Stimulated activated CD8-positive, alpha-beta memory T cell treated with anti-CD3 and anti-CD28 coated beads, Interleukin-4, amount 100 ng/mL, for 4 hours (primary cell): ENCODE measurements around the gene ZNF304.
A peak's percentile ranks its signal among the peaks of the same experiment; 100 is the strongest.

Source experiments
- DNase-seq, 2 donors: peaks; one replicate each; pipeline ENCODE4 v3.0.0-alpha.2; 2020; ENCODE audit warnings: low read depth in 2 of 2, low spot score in 1 of 2

The ZNF304 gene

GRCh38 chr19:57350877-57351805 lies at the start of gene ZNF304:
ZNF304 (plus strand) TSS chr19:57351271; CDS start chr19:57351665, 394 bp downstream.
- DNase-seq: peak; percentile 60 to 73

GRCh38 chr19:57302020-57302465 lies 49.0 kb upstream of the ZNF304 start:
- no peak for DNase-seq

- DNase-seq: no peak
Measured at GRCh38 chr19:57302727-57303401, 48.2 kb upstream of the ZNF304 start.

- no peak for DNase-seq
Measured at GRCh38 chr19:57305056-57305455, 46.0 kb upstream of the ZNF304 start.

- no peak for DNase-seq
Measured at GRCh38 chr19:57308514-57308913, 42.6 kb upstream of the ZNF304 start.

GRCh38 chr19:57310792-57311191 lies 40.3 kb upstream of the ZNF304 start:
- no peak for DNase-seq

- DNase-seq: no peak
Measured at GRCh38 chr19:57314146-57314545, 36.9 kb upstream of the ZNF304 start.

GRCh38 chr19:57317503-57317902 lies 33.6 kb upstream of the ZNF304 start:
- DNase-seq: no peak

GRCh38 chr19:57319869-57320179 lies 31.2 kb upstream of the ZNF304 start:
- DNase-seq: no peak

- peak; percentile 82 to 87 for DNase-seq
Measured at GRCh38 chr19:57320180-57321084, 30.6 kb upstream of the ZNF304 start, which contains the start of gene ZNF543. ZNF543 (plus strand) TSS chr19:57320472; CDS start chr19:57320854, 382 bp downstream.

- no peak for DNase-seq
Measured at GRCh38 chr19:57321116-57321515, 30.0 kb upstream of the ZNF304 start.

- no peak for DNase-seq
Measured at GRCh38 chr19:57321751-57322150, 29.3 kb upstream of the ZNF304 start.

GRCh38 chr19:57324992-57325391 lies 26.1 kb upstream of the ZNF304 start:
- DNase-seq: no peak

GRCh38 chr19:57327993-57328392 lies 23.1 kb upstream of the ZNF304 start:
- no peak for DNase-seq

GRCh38 chr19:57334191-57334590 lies 16.9 kb upstream of the ZNF304 start:
- DNase-seq: no peak

GRCh38 chr19:57338877-57339276 lies 12.2 kb upstream of the ZNF304 start:
- DNase-seq: no peak

- no peak for DNase-seq
Measured at GRCh38 chr19:57342582-57342981, 8.5 kb upstream of the ZNF304 start.

- DNase-seq: no peak
Measured at GRCh38 chr19:57348136-57348535, 2.9 kb upstream of the ZNF304 start.

- DNase-seq: no peak
Measured at GRCh38 chr19:57351867-57352266, 796 bp downstream of the ZNF304 start.

GRCh38 chr19:57355916-57356315 lies 4.8 kb downstream of the ZNF304 start:
- DNase-seq: no peak

- no peak for DNase-seq
Measured at GRCh38 chr19:57357406-57357805, 6.3 kb downstream of the ZNF304 start.
